Measurements from ENCODE around the gene ZDHHC4.
A peak's percentile ranks its signal among the peaks of the same experiment; 100 is the strongest.
"Not testable (repeated sequence)": the region's sequence is repeated elsewhere in the genome, so short reads cannot be mapped to it uniquely, and the experiment has no call there.

Gene ZDHHC4

GRCh38 chr7:6631605-6632004 is 54.4 kb downstream of the ZDHHC4 start:
- no peak for DNase-seq (ENCODE audit: low read depth in 3 of 3, low spot score in 1 of 3)

- no peak for DNase-seq (ENCODE audit: low read depth in 3 of 3, low spot score in 1 of 3)
These were observed 56.8 kb downstream of the ZDHHC4 start for GRCh38 chr7:6634021-6634420.

DNA sequence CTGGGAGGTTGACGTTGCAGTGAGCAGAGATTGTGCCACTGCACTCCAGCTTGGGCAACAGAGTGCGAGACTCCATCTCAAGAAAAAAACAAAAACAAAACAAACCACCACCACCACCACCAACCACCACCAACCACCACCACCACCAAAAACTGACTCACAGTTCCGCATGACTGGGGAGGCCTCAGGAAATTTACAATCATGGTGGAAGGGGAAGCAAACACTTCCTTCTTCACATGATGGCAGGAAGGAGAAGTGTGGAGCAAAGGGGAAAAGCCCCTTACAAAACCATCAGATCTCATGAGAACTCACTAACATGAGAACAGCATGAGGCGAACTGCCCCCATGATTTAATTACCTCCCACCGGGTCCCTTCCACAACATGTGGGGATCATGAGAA is 57.7 kb downstream of the ZDHHC4 start:
- not testable (repeated sequence) for DNase-seq (ENCODE audit: low read depth in 3 of 3, low spot score in 1 of 3)

- DNase-seq (ENCODE audit: low read depth in 3 of 3, low spot score in 1 of 3): peak in 2 of 3 donors; percentile 30 to 58
These were observed 59.7 kb downstream of the ZDHHC4 start, which contains the start of gene ZNF316 for GRCh38 chr7:6636741-6637543. Gene ZNF316, plus strand, starts transcription at chr7:6637318. Its CDS starts 5,092 bp downstream, at chr7:6642410.

DNA sequence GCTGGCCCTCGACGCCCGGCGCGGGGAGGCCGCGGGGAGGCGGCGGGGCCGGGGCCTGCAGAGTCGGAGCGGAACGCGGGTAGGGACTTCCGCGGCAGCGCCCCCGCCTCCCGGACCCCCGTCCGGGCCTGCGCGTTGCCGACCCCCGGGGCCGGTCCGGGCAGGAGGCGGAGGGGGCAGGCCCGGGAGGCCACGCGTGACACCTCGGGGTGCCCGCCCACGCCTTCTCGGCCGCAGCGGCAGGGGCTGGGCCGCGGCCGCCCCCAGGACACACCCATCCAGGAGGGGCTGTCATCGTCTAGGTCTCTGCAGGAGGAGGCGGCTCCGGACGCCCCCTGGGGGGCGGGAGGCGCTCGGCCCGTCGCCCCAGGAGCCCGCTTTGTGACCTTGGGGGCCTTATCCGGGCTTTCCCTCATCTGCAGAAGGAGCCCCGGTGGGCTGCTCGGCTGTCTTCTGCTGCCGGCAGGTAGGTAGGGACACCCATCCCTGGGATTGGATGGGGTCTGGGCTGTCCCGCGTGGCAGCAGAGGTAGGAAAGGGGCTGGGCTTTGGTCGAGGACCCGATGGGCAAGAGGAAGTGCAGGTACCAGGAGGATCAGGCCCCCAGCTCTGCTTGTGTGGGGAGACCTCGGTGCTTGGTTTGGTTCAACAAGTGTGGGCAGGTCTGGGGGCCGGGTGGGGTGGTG is 60.4 kb downstream of the ZDHHC4 start:
- peak in 2 of 3 donors; percentile 18 to 34 for DNase-seq (ENCODE audit: low read depth in 3 of 3, low spot score in 1 of 3)

Measured in stimulated activated CD4-positive, alpha-beta T cell treated with anti-CD3 and anti-CD28 coated beads, TNF-alpha, amount 100 ng/mL, for 1 hour (primary cell).